HCEC 1CT (cell line): Measurements from ENCODE around the gene SDF4.

Source experiments
- DNase-seq: peaks from one replicate; pipeline ENCODE4 v3.0.0-alpha.2; 2017

Gene SDF4

GRCh38 chr1:1226566-1227362 lies 5.0 kb downstream of the SDF4 start:
- DNase-seq = no peak

- no peak for DNase-seq
Observed at GRCh38 chr1:1225913-1226312, 5.9 kb downstream of the SDF4 start.

- no peak for DNase-seq
Observed at GRCh38 chr1:1225238-1225845, 6.5 kb downstream of the SDF4 start.

- no peak for DNase-seq
Observed at GRCh38 chr1:1223891-1224290, 7.9 kb downstream of the SDF4 start.

- no peak for DNase-seq
Observed at GRCh38 chr1:1223321-1223720, 8.5 kb downstream of the SDF4 start.

- no peak for DNase-seq
Observed at GRCh38 chr1:1222575-1223225, 9.1 kb downstream of the SDF4 start.

- no peak for DNase-seq
Observed at GRCh38 chr1:1221887-1222574, 9.8 kb downstream of the SDF4 start.

GRCh38 chr1:1220197-1220596 lies 11.6 kb downstream of the SDF4 start:
- DNase-seq = no peak

GRCh38 chr1:1219341-1219740 lies 12.5 kb downstream of the SDF4 start:
- no peak for DNase-seq

GRCh38 chr1:1218524-1219200 lies 13.1 kb downstream of the SDF4 start:
- DNase-seq = no peak

- no peak for DNase-seq
Observed at GRCh38 chr1:1217621-1218523, 13.9 kb downstream of the SDF4 start.

- no peak for DNase-seq
Observed at GRCh38 chr1:1216770-1217620, 14.8 kb downstream of the SDF4 start.

- no peak for DNase-seq
Observed at GRCh38 chr1:1215881-1216605, 15.8 kb downstream of the SDF4 start.

GRCh38 chr1:1215080-1215676 lies 16.6 kb downstream of the SDF4 start:
- no peak for DNase-seq

- no peak for DNase-seq
Observed at GRCh38 chr1:1213345-1214265, 18.2 kb downstream of the SDF4 start, which contains the start of gene TNFRSF4. Gene TNFRSF4, minus strand, starts transcription at chr1:1214153. Its CDS starts 26 bp downstream, at chr1:1214127.

GRCh38 chr1:1212780-1213344 lies 18.9 kb downstream of the SDF4 start:
- no peak for DNase-seq

GRCh38 chr1:1211541-1212441 lies 20.0 kb downstream of the SDF4 start:
- DNase-seq = no peak
